ENCODE measurements around the gene RBM24.
"Not testable (repeated sequence)": the region's sequence is repeated elsewhere in the genome, so short reads cannot be mapped to it uniquely, and the experiment has no call there.

The RBM24 gene

DNA sequence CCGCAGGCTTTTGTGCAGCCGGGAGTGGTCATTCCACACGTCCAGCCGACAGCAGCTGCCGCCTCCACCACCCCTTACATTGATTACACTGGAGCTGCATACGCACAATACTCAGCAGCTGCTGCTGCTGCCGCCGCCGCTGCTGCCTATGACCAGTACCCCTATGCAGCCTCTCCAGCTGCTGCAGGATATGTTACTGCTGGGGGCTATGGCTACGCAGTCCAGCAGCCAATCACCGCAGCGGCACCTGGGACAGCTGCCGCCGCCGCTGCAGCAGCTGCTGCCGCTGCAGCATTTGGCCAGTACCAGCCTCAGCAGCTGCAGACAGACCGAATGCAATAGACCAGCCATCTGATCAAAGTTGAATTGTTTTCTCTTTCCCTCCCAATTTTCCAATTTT is 10.6 kb downstream of the RBM24 start:
- no peak for DNase-seq (ENCODE audit: low spot score)

DNA sequence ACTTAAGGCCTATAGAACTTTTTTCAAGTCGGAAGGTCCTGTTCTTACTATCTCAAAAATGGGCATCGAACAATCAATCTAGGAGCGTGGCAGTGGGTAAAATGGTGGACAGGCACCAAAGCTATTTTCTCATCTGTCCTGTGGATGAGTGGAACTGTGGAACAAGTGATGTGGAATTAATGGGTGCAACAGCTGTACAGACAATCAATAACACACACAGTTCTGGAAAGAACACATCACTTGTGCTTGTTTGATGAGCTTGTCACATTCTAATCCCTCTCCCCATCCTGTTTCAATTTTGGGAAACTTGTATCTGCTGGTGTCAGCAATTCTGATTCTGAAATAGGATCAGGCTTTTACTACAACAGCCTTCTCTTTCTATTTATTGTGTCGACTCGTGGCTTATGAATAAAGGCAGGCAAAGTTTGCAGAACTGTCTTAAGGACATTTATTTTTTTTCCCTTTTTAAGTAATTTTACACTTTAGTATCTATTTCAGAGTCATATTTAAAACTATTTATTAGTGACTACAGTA is 11.5 kb downstream of the RBM24 start:
- no peak for DNase-seq (ENCODE audit: low spot score)

DNA sequence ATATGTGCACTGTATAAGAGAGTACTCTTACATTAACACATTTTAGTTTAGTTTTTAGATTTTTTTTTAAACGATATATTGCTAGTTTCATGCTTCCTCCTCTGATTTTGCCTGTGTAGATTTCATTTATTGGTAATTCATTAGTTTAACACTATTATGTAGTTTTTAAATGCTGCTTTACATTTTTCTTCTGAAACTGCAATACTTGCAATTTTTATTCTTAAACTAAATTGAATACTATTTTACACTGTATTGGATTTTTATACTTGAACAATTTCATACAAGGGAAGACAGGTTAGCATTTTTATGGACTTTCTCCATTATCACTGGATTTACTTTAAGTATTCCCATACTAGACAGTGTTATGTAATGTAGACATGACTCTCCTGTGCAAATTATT is 12.2 kb downstream of the RBM24 start:
- no peak for DNase-seq (ENCODE audit: low spot score)

DNA sequence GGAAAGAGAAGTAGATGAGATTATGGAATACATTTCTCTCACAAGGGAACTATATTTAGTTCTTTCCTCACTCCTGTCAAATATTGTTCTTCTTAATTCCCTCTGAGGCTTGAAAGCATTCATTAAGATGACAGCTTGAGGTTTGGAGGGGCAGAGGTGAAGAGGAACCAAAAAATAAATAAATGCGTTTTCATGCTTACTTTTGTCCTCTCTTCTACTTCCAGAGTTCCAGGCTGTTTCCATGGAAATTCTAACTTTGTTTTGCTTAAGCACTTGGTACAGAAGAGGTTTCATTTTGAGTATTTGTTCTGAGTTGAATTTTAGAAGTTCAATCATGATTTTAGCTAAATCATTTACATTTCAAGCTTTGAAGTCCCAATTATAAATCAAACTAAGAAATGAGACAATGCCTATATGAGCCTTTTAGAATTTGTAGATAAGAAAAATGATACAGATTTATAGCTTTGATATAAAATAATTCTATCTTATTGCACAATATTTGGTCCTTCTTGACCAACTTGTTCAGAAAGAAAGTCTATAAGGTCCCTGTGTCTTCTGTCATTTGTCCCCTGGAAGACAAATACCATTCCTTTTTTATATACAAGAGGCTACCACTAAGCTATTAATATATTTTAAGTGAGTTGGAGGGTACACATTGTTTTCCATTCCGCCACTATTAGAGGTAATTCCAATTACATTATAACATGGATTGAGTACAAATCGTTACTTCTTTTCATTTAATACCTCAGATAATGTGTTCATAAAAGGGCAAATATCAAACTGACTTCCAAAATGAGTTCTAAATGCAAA is 16.3 kb downstream of the RBM24 start:
- DNase-seq (ENCODE audit: low spot score) = no peak

DNA sequence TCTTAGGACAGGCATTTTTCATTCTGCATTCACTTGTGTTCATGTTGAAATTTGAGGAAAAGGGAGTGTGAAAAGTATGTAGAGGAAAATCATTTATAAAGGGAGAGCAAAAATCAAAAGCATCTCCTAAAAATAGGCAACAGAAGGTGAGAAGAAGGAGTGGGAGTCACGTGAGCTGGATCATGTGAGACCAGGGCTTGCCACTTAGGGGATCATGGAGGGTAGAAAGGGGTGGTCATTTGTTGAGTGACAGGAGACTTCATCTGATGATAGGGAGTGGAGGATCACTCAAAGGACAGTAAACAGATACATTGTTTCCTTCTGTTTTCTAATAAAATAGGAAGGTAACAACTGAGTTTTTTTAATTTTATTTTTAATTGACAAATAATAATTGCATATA is 17.1 kb downstream of the RBM24 start:
- no peak for DNase-seq (ENCODE audit: low spot score)

DNA sequence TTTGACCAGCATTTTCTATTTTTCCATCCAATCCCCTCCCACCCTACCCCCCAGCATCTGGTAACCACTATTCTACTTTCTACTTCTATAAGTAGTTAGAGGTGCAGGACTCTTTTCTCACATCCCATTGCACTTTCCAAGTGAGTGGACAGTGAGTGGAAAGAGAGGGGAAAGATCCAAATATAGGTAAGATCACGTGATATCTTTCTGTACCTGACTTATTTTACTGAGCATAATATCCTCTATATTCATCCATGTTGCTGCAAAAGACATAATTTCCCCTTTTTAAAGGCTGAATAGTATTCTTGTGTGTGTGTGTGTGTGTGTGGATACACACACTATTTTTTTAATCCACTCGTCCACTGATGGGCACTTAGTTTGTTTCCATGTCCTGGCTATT is 18.1 kb downstream of the RBM24 start:
- DNase-seq (ENCODE audit: low spot score) = no peak

DNA sequence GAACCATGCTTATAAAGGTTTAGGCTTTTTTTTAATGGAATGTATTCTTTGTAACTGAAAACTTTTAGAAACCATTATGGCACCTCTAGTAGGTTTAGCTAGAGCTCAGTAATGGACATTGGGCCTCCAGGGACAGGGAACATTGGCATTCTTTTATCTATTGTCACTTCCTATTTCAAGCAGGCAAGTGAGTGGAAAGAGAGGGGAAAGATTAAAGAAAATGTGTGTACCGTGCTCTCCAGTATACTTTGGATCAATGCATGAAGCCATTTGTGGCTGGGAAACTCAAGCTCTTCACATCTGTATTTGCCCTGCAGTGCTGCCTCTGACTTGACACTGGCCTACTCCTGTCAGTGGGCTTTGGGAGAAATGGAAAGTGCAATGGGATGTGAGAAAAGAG is 18.6 kb downstream of the RBM24 start:
- DNase-seq (ENCODE audit: low spot score) = no peak

DNA sequence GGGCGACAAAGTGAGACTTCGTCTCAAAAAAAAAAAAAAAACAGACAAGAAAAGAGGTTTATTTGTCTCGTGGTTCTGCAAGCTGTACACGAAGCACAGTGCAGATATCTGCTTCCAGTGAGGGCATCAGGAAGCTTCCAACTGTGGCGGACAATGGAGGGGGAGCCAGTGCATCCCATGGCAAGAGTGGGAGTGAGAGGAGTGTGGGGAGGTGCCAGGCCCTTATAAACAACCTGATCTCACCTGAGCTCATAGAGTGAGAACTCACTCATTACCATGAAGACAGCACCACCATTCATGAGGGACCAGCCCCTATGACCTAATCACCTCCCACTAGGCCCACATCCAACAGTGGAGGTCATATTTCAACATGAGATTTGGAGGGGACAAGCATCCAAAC is 19.5 kb downstream of the RBM24 start:
- DNase-seq (ENCODE audit: low spot score) = no peak

DNA sequence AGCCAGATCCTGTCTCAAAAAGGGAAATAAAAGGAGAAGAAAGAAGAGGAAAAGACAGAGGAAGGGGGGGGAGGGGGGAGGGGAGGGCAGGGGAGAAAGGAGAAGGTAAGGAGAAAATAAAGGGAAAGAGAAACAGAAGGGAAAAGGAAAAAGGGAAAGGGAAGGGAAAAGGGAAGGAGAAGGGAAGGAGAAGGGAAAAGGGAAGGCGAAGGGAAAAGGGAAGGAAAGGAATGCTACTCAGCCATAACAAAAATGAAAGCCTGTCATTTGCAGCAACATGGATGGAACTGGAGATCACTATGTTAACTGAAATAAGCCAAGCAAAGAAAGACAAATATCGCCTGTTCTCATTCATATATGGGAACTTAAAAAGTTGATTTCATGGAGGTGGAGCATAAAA is 22.3 kb downstream of the RBM24 start:
- no peak for DNase-seq (ENCODE audit: low spot score)

DNA sequence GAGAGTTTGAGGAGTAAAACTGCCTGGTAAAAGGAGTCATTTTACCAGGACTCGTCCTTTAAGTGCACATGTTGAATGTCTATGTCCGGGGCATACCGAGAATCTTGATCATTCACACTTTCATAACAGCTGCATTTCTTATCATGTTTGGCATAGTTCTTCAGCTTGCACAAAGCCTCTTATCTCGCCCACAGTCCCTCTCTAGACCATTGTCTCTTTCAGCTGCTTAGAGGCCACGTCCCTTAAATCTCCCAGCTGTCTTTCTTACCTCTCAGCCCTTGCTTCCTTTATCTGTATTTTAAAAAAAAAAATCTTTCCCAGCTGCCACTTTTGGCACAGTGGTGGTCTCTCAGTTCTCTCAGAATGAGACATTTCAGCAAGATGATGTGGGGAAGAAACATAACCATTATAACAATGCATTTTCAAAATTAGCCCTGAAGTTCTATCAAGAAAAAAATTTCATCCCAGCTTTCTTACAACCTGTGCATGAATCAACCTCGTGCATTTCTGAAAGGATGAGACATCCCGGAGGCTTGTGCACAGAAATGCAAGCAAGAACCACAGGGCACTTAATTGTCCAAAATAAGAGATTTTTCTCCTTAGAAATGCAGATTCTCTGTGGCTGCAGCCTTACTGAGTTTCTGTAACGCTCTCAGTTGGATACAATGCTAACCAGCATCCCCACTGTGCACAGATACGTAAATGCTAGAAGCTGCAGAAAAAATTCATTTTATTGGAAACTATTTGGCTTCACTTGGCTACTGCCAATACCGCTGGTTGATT is 24.2 kb downstream of the RBM24 start:
- no peak for DNase-seq (ENCODE audit: low spot score)

DNA sequence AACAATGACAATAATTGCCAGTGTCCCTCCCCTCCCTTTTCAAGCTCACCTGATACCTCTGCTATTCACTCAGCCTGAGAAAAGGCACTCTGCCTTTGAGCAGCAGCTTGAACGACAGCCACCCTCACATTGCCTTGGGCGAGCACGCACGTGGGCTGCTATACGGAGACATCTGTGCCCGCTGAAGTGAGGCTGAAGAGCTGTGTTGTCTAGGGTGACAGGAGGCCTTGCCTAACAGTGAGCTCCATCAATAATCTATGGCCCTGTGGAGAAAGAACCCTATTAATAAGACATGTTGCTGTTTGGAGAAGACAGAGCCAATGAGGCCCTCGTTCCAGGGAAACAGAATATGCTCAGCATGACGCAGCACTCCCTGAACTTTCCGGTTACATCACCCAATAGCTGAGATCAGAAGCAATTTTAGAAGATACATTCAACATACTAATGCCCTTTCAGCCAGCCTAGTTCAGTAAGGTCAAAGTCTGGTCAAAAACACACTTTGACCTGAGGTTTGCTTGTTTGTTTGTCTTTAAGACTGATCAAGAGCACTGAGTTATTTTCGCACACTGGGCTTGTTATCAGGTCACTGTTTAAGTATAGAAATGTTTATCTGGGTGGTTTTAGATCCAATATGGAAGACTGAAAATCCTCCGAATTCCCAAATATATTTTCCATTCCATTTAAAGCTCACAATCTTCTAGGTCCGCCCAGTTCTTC is 30.6 kb downstream of the RBM24 start:
- DNase-seq (ENCODE audit: low spot score) = no peak

DNA sequence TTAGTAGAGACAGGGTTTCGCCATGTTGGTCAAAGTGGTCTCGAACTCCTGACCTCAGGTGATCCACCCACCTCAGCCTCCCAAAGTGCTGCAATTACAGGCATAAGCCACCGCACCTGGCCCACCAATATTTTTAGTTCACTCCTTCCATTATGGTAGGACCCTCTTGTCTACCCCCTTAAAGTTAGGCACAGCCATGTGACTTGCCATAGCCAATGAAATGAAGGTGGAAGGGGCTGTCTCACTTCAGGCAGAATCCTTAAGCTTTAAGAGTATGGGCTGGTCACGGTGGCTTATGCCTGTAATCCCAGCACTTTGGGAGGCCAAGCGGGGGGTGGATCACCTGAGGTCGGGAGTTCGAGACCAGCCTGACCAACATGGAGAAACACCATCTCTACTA is 32.1 kb downstream of the RBM24 start:
- DNase-seq (ENCODE audit: low spot score) = not testable (repeated sequence)

DNA sequence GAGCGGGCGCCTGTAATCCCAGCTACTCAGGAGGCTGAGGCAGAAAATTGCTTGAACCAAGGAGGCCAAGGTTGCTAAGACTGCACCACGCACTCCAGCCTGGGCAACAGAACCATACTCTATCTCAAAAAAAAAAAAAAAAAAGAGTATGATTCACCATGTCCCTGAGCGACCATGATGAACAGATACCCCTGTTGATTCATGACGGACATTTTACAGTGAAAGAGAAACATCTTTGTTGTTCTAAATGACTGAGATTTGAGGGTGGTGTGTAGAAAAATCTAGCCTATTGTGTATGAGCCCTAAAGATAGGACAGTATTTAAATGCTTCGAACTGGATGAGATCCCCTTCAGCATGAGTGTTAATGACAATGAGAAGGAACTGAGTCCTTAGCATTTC is 32.8 kb downstream of the RBM24 start:
- DNase-seq (ENCODE audit: low spot score) = no peak

DNA sequence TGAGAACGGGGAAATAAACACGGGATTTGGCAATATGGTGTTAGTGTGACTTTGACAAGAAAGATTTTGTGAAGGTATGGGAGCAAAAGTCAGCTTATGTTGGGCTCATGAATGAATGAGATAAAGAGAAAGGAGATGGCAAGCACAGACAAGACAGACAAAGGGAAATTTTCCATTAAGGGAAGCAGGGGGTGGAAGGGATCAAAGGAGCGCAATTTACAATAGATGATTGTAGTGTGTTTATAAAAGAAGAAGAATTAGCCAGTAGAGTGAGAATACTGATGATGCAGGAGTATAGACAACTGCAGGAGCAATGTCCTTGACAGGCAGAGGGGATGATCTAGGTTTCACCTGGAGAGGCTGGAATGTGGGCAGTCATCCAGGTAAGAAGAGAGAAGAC is 34.1 kb downstream of the RBM24 start:
- no peak for DNase-seq (ENCODE audit: low spot score)

DNA sequence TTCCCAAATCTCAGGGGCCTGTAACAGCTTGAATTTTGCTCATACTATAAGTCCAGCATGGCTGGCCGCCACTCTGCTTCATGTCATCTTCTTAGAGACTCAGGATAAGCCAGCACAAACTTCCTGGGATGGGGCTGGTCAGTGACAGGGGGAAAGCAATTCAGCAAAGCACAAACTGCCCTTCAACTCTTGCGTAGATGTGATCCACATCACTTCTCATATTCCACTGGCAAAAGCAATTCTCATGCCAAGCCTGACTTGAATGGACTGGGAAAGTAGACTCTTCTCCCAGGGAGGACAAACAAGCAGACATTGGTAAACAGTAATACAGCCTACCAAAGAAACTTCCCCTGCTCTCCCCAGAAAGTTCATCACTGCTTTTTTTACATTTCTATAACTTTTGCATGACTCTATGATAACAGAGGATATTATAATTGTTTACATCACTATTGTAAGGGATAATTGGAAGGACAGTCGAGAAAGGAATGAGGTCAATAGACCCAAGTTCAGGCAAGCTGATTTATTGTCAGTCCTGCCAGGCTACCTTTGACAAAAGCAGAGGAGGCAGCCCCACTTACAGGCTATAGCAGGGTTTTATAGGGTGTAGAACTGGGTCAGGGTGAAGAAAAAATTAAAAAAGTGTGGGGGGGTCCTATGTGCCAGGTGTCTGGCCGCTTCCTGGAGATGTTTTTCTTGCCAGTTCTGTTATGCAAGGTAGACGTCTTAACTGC is 37.4 kb downstream of the RBM24 start:
- no peak for DNase-seq (ENCODE audit: low spot score)

DNA sequence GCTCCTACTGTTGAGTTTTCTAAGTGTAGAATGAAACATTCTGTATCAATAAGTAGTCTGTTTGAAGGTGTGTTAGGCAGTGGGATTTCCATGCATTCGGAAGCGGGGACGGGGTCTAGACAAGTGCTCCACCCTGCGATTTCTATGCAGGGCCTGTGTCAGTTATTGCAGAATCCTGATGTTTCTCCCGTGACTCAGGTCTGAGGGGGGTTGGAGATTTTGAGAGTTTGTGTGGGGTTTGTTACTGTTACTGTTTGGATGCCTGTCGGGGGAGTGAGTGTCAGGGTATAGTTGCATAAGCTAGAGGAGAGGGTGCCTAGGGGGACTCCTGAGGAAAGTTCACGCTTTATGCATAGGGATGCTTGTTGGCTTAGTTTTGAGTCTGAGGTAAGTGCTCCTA is 39.1 kb downstream of the RBM24 start:
- DNase-seq (ENCODE audit: low spot score) = not testable (repeated sequence)

DNA sequence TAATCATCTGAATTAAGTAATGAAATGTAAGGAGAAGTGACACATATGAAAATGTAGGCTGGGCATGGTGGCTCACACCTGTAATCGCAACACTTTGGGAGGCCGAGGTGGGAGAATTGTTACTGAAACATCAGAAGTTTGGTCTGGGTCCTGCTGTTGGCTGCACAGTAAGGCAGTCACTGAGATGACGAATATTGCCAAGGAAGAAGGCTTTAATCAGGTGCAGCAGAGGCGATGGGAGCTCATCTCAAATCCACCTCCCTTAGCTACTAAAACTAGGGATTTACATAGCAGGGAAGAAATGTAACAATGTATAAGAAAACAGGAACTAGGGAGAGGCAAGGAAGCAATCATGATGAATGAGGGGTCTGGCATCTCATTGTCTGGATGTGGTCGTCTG is 50.1 kb downstream of the RBM24 start:
- DNase-seq (ENCODE audit: low spot score) = no peak

DNA sequence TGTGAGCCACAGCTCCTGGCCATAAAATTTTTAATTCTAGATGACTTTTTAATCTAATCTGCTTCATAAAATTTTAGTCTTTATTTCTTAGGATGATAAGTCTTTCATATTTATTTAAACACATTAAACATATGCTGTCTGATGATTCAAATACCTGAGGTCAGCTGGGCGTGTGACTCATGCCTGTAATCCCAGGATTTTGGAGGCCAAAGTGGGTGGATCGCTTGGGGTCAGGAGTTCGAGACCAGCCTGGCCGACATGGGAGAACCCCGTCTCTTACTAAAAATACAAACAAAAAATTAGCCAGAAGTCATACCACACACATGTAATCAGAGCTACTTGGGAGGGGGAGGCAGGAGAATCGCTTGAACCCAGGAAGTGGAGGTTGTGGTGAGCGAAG is 53.1 kb downstream of the RBM24 start:
- DNase-seq (ENCODE audit: low spot score) = no peak

DNA sequence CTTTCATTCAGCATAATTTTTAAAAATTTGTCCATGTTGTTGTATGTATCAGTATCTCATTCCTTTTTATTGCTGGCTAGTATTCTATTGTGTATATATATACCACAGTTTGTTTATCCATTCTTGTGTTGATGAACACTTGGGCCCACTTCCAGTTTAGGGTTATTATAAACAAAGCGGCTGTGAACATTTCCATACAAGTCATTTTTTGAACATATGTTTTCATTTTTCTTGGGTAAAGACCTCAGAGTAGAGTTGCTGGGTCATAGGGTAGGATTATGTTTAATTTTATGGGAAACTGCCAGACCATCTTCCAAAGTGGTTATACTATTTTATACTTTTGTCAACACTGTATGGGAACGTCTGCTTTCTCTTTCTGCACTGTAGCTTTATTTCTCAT is 55.3 kb downstream of the RBM24 start:
- no peak for DNase-seq (ENCODE audit: low spot score)

DNA sequence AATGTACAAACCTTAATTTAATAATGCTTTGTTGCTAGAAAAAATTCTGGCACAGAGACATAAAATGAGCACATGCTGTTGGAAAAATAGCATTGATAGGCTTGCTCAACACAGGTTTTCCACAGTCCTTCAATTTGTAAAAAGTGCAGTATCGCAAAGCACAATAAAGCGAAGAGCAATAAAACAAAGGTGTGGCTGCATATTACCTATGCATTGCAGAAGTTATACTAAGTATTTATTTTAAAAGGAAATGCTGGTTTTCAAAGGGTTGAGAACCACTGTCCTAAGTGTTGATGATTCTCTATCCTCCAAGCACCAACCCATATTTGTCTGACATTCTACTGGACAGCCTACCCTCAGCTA is 58.1 kb downstream of the RBM24 start:
- DNase-seq (ENCODE audit: low spot score) = no peak

DNA sequence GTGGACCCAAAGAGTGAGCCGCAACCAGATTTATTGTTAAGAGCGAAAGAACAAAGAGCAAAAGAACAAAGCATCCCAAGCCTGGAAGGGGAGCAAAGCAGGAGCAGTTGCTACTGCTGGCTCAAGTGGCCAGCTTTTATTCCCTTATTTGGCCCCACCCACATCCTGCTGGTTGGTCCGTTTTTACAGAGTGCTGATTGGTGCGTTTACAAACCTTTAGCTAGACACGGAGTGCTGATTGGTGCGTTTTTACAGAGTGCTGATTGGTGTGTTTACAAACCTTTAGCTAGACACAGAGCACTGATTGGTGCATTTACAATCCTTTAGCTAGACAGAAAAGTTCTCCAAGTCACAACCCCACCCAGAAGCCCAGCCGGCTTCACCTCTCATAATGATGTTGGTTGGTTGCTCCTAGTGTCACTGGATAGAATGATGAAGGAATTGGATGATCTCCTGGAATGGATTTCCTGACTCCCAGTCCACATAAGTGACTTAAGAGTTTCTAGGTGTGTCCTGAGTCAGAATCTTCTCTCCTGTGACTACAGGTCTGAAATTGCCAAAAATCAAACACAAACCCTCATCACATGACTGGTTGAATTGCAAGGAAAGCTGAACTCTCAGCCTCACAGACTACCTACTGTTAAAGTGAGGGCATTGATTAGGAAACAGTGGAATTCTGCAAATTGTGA is 60.1 kb downstream of the RBM24 start:
- DNase-seq (ENCODE audit: low spot score) = no peak

DNA sequence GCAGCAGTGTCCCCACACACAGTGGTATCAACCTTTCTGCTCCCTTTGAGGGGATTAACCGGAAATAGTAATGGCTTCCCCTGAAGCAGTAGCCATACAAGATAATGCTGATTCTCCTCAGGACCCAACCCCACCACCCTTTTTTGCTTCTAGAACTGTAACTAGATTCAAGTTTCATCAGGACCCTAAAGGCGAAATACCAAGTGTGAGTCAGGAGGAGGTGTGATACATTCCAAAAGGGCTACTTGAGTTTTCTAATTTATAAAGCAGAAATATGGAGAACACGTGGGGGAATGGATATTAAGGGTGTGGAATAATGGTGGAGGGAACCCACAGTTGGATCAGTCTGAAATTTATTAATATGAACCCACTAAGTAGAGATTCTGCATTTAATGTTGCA is 60.7 kb downstream of the RBM24 start:
- no peak for DNase-seq (ENCODE audit: low spot score)
